H1 (cell line): ENCODE results near the gene LPCAT3. TPM values are rescaled to one million over a fixed set of nuclear protein-coding genes. Genes with fewer than 3 reads are reported as not detected.

Source experiments
- CTCF ChIA-PET: fragments of 300-600 bp; sonication (Branson Sonifier 250); formaldehyde crosslinking; loops from one replicate; lab custom pipeline; 2021; ENCODE audit not compliant: partially characterized antibody; lab: Charles Lee
- POLR2A ChIA-PET: fragments of 300-600 bp; sonication (Branson Sonifier 250); formaldehyde crosslinking; loops from one replicate; lab custom pipeline; 2021; ENCODE audit warnings: inconsistent platforms; ENCODE audit not compliant: partially characterized antibody; lab: Charles Lee
- DNase-seq, 2 experiments: peaks; one replicate each; pipeline versions ENCODE4 v3.0.0 to v3.0.0-alpha.2; 2010 to 2022; ENCODE audit warnings: low spot score in 2 of 2, low read depth in 1 of 2, mixed read lengths in 1 of 2
- FAIRE-seq: peaks from 2 replicates; lab custom pipeline; 2011; peaks lifted over from hg19 to GRCh38; lab: Jason Lieb, UNC
- H2AFZ ChIP-seq: 2 replicates; pipeline ENCODE4 v1.8.1; 2012; ENCODE audit warnings: low read length, inconsistent platforms
- H2AK5ac ChIP-seq: 2 replicates; pipeline ENCODE4 v1.6.1; 2013; ENCODE audit warnings: low read depth, low read length
- H2BK120ac ChIP-seq: replicated peaks from 2 replicates; pipeline ENCODE3; 2013; ENCODE audit warnings: low read depth, low read length, inconsistent platforms
- H2BK12ac ChIP-seq: 2 replicates; pipeline ENCODE4 v1.6.1; 2013; ENCODE audit warnings: low read depth, low read length
- H2BK15ac ChIP-seq: 2 replicates; pipeline ENCODE4 v1.6.1; 2013; ENCODE audit warnings: low read length
- H2BK20ac ChIP-seq: 2 replicates; pipeline ENCODE4 v1.6.1; 2013; ENCODE audit warnings: low read length
- H2BK5ac ChIP-seq: 2 replicates; pipeline ENCODE4 v1.6.1; 2013; ENCODE audit warnings: low read depth, low read length
- H3K14ac ChIP-seq: 2 replicates; pipeline ENCODE4 v1.6.1; 2013; ENCODE audit warnings: inconsistent platforms; ENCODE audit not compliant: insufficient read length
- H3K18ac ChIP-seq: 2 replicates; pipeline ENCODE4 v1.6.1; 2013; ENCODE audit warnings: low read length; ENCODE audit errors: extremely low read depth
- H3K23ac ChIP-seq: 2 replicates; pipeline ENCODE4 v1.6.1; 2013; ENCODE audit warnings: inconsistent platforms; ENCODE audit not compliant: insufficient read length
- H3K23me2 ChIP-seq: 2 replicates; pipeline ENCODE4 v1.6.1; 2013; ENCODE audit warnings: low read depth, low read length
- H3K27ac ChIP-seq: 2 replicates; pipeline ENCODE4 v1.6.1; 2011; ENCODE audit warnings: low read depth, low read length, inconsistent platforms
- H3K27me3 ChIP-seq, 4 experiments: replicated peaks in 1 of 4; 1 replicate in 1 of 4; 2 replicates in 3 of 4; pipeline versions ENCODE4 v1.6.1 to v1.8.1; 2011 to 2013; ENCODE audit warnings: low read length in 3 of 4, mild to moderate bottlenecking in 3 of 4, inconsistent platforms in 2 of 4, mixed read lengths in 2 of 4, moderate library complexity in 1 of 4; ENCODE audit not compliant: control insufficient read depth in 3 of 4, insufficient read depth in 3 of 4; ENCODE audit errors: extremely low read depth in 1 of 4
- H3K36me3 ChIP-seq, 4 experiments: 2 replicates each; pipeline versions ENCODE4 v1.6.1 to v1.8.1; 2011 to 2013; ENCODE audit warnings: mild to moderate bottlenecking in 4 of 4, low read length in 3 of 4, moderate library complexity in 2 of 4, control low read depth in 1 of 4, inconsistent platforms in 1 of 4; ENCODE audit not compliant: insufficient read depth in 4 of 4, control insufficient read depth in 2 of 4
- H3K4ac ChIP-seq: replicated peaks from 2 replicates; pipeline ENCODE3; 2013; ENCODE audit warnings: low read length, low read depth, mixed read lengths, inconsistent platforms; ENCODE audit not compliant: insufficient read length
- H3K4me1 ChIP-seq, 4 experiments: replicated peaks in 1 of 4; 1 replicate in 1 of 4; 2 replicates in 3 of 4; pipeline versions ENCODE4 v1.6.1 to v1.8.1; 2011 to 2013; ENCODE audit warnings: low read length in 3 of 4, inconsistent platforms in 2 of 4, mixed read lengths in 1 of 4; ENCODE audit not compliant: insufficient read depth in 4 of 4, control insufficient read depth in 3 of 4
- H3K4me2 ChIP-seq, 2 experiments: 2 replicates each; pipeline versions ENCODE4 v1.6.1 to v1.8.1; 2011 to 2013; ENCODE audit warnings: low read depth in 2 of 2, low read length in 2 of 2, control low read depth in 1 of 2, inconsistent platforms in 1 of 2, mild to moderate bottlenecking in 1 of 2; ENCODE audit not compliant: insufficient read depth in 1 of 2
- H3K4me3 ChIP-seq, 4 experiments: fragments of 200-600, 300-600 bp in 1 of 4; sonication (generic), shearing (Covaris generic), sonication (Bioruptor Twin) in 1 of 4; 2 replicates each; pipeline versions ENCODE4 v1.5.1 to v1.8.1; 2011 to 2016; ENCODE audit warnings: low read length in 4 of 4, low read depth in 3 of 4, control low read depth in 2 of 4, inconsistent platforms in 2 of 4, mild to moderate bottlenecking in 2 of 4, mixed read lengths in 1 of 4, moderate library complexity in 1 of 4; ENCODE audit not compliant: insufficient read depth in 2 of 4; ENCODE audit errors: extremely low read depth in 1 of 4
- H3K56ac ChIP-seq: replicated peaks from 2 replicates; pipeline ENCODE3; 2013; ENCODE audit warnings: low read depth, mild to moderate bottlenecking, mixed read lengths, low read length, inconsistent platforms; ENCODE audit not compliant: insufficient read length
- H3K79me1 ChIP-seq: 2 replicates; pipeline ENCODE4 v1.6.1; 2013; ENCODE audit warnings: low read depth, low read length, control low read depth
- H3K79me2 ChIP-seq, 2 experiments: 2 replicates each; pipeline versions ENCODE4 v1.6.1 to v1.8.1; 2012 to 2013; ENCODE audit warnings: low read length in 2 of 2, mild to moderate bottlenecking in 2 of 2, inconsistent platforms in 1 of 2; ENCODE audit not compliant: insufficient read depth in 2 of 2, control insufficient read depth in 1 of 2
- H3K9ac ChIP-seq, 4 experiments: replicated peaks in 1 of 4; 1 replicate in 1 of 4; 2 replicates in 3 of 4; pipeline versions ENCODE4 v1.6.1 to v1.8.1; 2011 to 2013; ENCODE audit warnings: low read depth in 3 of 4, low read length in 3 of 4, control low read depth in 2 of 4, mild to moderate bottlenecking in 2 of 4, moderate library complexity in 2 of 4, inconsistent platforms in 1 of 4; ENCODE audit errors: extremely low read depth in 1 of 4
- H3K9me3 ChIP-seq, 2 experiments: 2 replicates each; pipeline versions ENCODE4 v1.6.1 to v1.8.1; 2012 to 2013; ENCODE audit warnings: mild to moderate bottlenecking in 2 of 2, moderate library complexity in 2 of 2, control low read depth in 1 of 2, inconsistent platforms in 1 of 2, low read depth in 1 of 2, low read length in 1 of 2, mixed read lengths in 1 of 2; ENCODE audit not compliant: insufficient read depth in 2 of 2
- H4K20me1 ChIP-seq, 2 experiments: replicated peaks in 1 of 2; 2 replicates each; pipeline versions ENCODE3 to v1.8.1; 2011 to 2013; ENCODE audit warnings: inconsistent platforms in 2 of 2, low read length in 2 of 2, mild to moderate bottlenecking in 1 of 2; ENCODE audit not compliant: insufficient read depth in 2 of 2, control insufficient read depth in 1 of 2
- H4K5ac ChIP-seq: 2 replicates; pipeline ENCODE4 v1.6.1; 2013; ENCODE audit warnings: low read length, low read depth, mixed read lengths, inconsistent platforms; ENCODE audit not compliant: insufficient read length
- H4K8ac ChIP-seq: 2 replicates; pipeline ENCODE4 v1.8.0; 2013; ENCODE audit warnings: mild to moderate bottlenecking, moderate library complexity, low read length, inconsistent platforms; ENCODE audit not compliant: insufficient read depth; ENCODE audit errors: extremely low read depth
- H4K91ac ChIP-seq: replicated peaks from 2 replicates; pipeline ENCODE3; 2013; ENCODE audit warnings: low read length, mixed read lengths, inconsistent platforms; ENCODE audit not compliant: insufficient read length
- CTCF ChIP-seq, 3 experiments: IDR thresholded peaks; 1 replicate in 2 of 3; 2 replicates in 1 of 3; pipeline versions ENCODE4 v1.5.1 to v1.6.1; 2011; ENCODE audit warnings: low read length in 3 of 3, mild to moderate bottlenecking in 3 of 3, inconsistent platforms in 2 of 3, low read depth in 1 of 3, moderate library complexity in 1 of 3; ENCODE audit not compliant: insufficient read depth in 1 of 3; ENCODE audit errors: control extremely low read depth in 1 of 3
- GABPA ChIP-seq: IDR thresholded peaks from 2 replicates; pipeline ENCODE4 v1.6.1; 2011; ENCODE audit warnings: mild to moderate bottlenecking, low read length, moderate library complexity, borderline replicate concordance; ENCODE audit not compliant: insufficient read depth
- POLR2AphosphoS5 ChIP-seq: IDR thresholded peaks from 2 replicates; pipeline ENCODE4 v1.6.1; 2011; ENCODE audit warnings: low read depth, low read length
- USF2 ChIP-seq: IDR thresholded peaks from 2 replicates; pipeline ENCODE4 v1.6.1; 2011; ENCODE audit warnings: low read length, improper control_type of control experiment
- WGBS, 2 experiments: shearing (Covaris generic) in 1 of 2; methylation state at CpG; one replicate each; pipeline versions ENCODE4 v1.1.6 to v1.1.7; 2013 to 2015; ENCODE audit warnings: low lambda C conversion rate in 2 of 2, mixed read lengths in 2 of 2, inconsistent platforms in 1 of 2, low coverage in 1 of 2, missing lambda C conversion rate in 1 of 2; ENCODE audit not compliant: insufficient replicate concordance in 2 of 2, insufficient coverage in 1 of 2, insufficient read length in 1 of 2; ENCODE audit errors: extremely low coverage in 1 of 2, missing lambda C conversion rate in 1 of 2; 5-methylcytosine and 5-hydroxymethylcytosine counted together
- polyA plus RNA-seq, 7 experiments: library from polyadenylated mRNA; depleted of rRNA in 3 of 7; stranded (reverse) in 5 of 7; unstranded in 2 of 7; fragments of >200 nt in 5 of 7; fragments of 200-250 nt in 2 of 7; gene quantifications; 1 replicate in 5 of 7; 2 replicates in 1 of 7; 4 replicates in 1 of 7; pipeline versions ENCODE4 v1.2.1 to v1.2.3, GENCODE V29; 2011 to 2013; ENCODE audit warnings: missing spikeins in 2 of 7, mixed read lengths in 2 of 7
- total RNA-seq: library from RNA; stranded (reverse); fragmentation: NEBNext Ultra II Directional; extraction: Animal tissue kit (Norgen Biotek cat#: 25700); gene quantifications from 2 replicates; pipeline ENCODE4 v1.2.1, GENCODE V29; 2021

The LPCAT3 gene
- total and polyA plus RNA-seq, 2 of the 8 experiments (the other 6 are each of a cell fraction or from before 2014, with no cell fraction given): 55.8 to 70.4 TPM

GRCh38 chr12:6936636-6937480 is 81.4 kb downstream of the LPCAT3 start:
- H3K4me1 ChIP-seq: peaks cover 0 to 13% (median 5%) of the 10 kb centered on the region in 4 experiments; a peak in 5 of 7 replicates
- DNase-seq: peak in 1 of 2 experiments; percentile 71
- H4K91ac ChIP-seq: no peak overlapping the region
- peaks cover 4% of the 10 kb centered on the region; the same call in 1 of the 2 replicates for H3K23me2 ChIP-seq
- H3K36me3 ChIP-seq: peaks cover 14 to 49% (median 31%) of the 10 kb centered on the region in 4 experiments
- peak overlapping the region; percentile 9 for H3K56ac ChIP-seq
- H2AK5ac ChIP-seq: no peak overlapping the region
- H3K27me3 ChIP-seq: no peaks in the 10 kb centered on the region
- H2AFZ ChIP-seq: no peak overlapping the region
- H4K5ac ChIP-seq: no peak overlapping the region
- H3K4me3 ChIP-seq: peak overlapping the region; percentile 42 to 69 (median 58)
- no peak overlapping the region for H2BK12ac ChIP-seq
- no peak for FAIRE-seq
- TF ChIP-seq USF2 (0 out of 2 replicates have a peak, but pooled peaks have one; percentile 9), POLR2AphosphoS5 (0 out of 2 replicates have a peak, but pooled peaks have one; percentile 27), GABPA (no peak), CTCF (IDR thresholded peaks at IDR 0.05; ENCODE audit: control extremely low read depth in 1 of 3, insufficient read depth in 1 of 3, low read depth in 1 of 3, low read length in 3 of 3) (peak in 1 of 3 experiments; percentile 5; a peak in 1 of 4 replicates)
- TF ChIP-seq, all 59 proteins: peak for 3
- Histone ChIP-seq H3K79me2 (peaks cover 0 to 12% of the 10 kb centered on the region in 2 experiments; a peak in 2 of 4 replicates), H3K14ac (no peak overlapping the region), H3K18ac (peak overlapping the region; percentile 71; the same call in 1 of the 2 replicates), H2BK120ac (no peak overlapping the region), H4K8ac (peak overlapping the region; percentile 39), H3K9ac (peak overlapping the region in 2 of 4 experiments; percentile 93 to 95; a peak in 2 of 7 replicates), H4K20me1 (peaks cover 15% of the 10 kb centered on the region in 2 experiments), H3K79me1 (peaks cover 12% of the 10 kb centered on the region), H2BK5ac (peak overlapping the region; percentile 79), H2BK15ac (no peak overlapping the region), H3K27ac (no peak overlapping the region), H2BK20ac (no peak overlapping the region), H3K23ac (no peak overlapping the region), H3K9me3 (no peaks in the 10 kb centered on the region), H3K4ac (no peak overlapping the region), H3K4me2 (peak overlapping the region; percentile 46 to 71)
- CTCF ChIA-PET: interaction anchor here (1.1 to 20.2 kb wide), 11 partner anchors 9 to 384 kb away, joined by 3 to 253 read pairs (median 5); partner anchors contain the start of genes ATN1, SPSB2 and TPI1
- 45% methylated on average over 27 of the region's 36 CpGs; no CpG with 5 or more reads in 1 of the 2 experiments for WGBS, 2 experiments
- POLR2A ChIA-PET: interaction anchor here (0.6 to 44.0 kb wide), 14 partner anchors 5 to 324 kb away, joined by 3 to 1596 read pairs (median 4); partner anchors contain the start of genes ATN1, C12orf57, CDCA3 and EMG1
